MCF 10A (cell line): ENCODE data around the gene LMOD3. TPM values are rescaled to one million over a fixed set of nuclear protein-coding genes. Genes with fewer than 3 reads are reported as not detected.

Source experiments
- BruUV-seq: library from RNA; stranded (reverse); fragments of 400-500 nt; replicated peaks from 2 replicates; lab custom pipeline; 2021; lab: Mats Ljungman, UMichigan
- CTCF ChIA-PET: fragments of 300-600 bp; sonication (Branson Sonifier 250); formaldehyde crosslinking; extraction: SDS; loops from one replicate; lab custom pipeline; 2021; ENCODE audit warnings: antibody characterized with exemption, inconsistent platforms; lab: Yijun Ruan, JAX
- POLR2A ChIA-PET: fragments of 300-600, 350-650 bp; sonication (Branson Sonifier 250); formaldehyde crosslinking; extraction: SDS; loops from one replicate; lab custom pipeline; 2020; ENCODE audit warnings: antibody characterized with exemption, inconsistent platforms; lab: Yijun Ruan, JAX
- DNase-seq: peaks from one replicate; pipeline ENCODE4 v3.0.0-alpha.2; 2018; ENCODE audit not compliant: unreplicated experiment
- H3K27ac Mint-ChIP-seq: one replicate; pipeline ENCODE4 v1.8.0; 2022; ENCODE audit warnings: mild to moderate bottlenecking, low read depth, mixed read lengths; ENCODE audit not compliant: unreplicated experiment
- H3K27me3 Mint-ChIP-seq: one replicate; pipeline ENCODE4 v1.8.0; 2022; ENCODE audit warnings: mixed read lengths; ENCODE audit not compliant: insufficient read depth, unreplicated experiment
- H3K36me3 Mint-ChIP-seq: one replicate; pipeline ENCODE4 v1.8.0; 2022; ENCODE audit warnings: mild to moderate bottlenecking, moderate library complexity, mixed read lengths; ENCODE audit not compliant: insufficient read depth, unreplicated experiment
- H3K4me1 Mint-ChIP-seq: one replicate; pipeline ENCODE4 v1.8.0; 2022; ENCODE audit warnings: mixed read lengths; ENCODE audit not compliant: insufficient read depth, unreplicated experiment
- H3K4me3 Mint-ChIP-seq: one replicate; pipeline ENCODE4 v1.8.0; 2022; ENCODE audit warnings: mild to moderate bottlenecking, moderate library complexity, mixed read lengths; ENCODE audit not compliant: unreplicated experiment
- H3K9me3 Mint-ChIP-seq: one replicate; pipeline ENCODE4 v1.8.0; 2022; ENCODE audit warnings: mixed read lengths; ENCODE audit not compliant: unreplicated experiment
- CTCF ChIP-seq: fragments of 200-600 bp; IDR thresholded peaks from one replicate; pipeline ENCODE4 v1.8.0; 2022; ENCODE audit warnings: antibody characterized with exemption, mild to moderate bottlenecking; ENCODE audit not compliant: unreplicated experiment
- intact Hi-C: fragments of 100-400 bp; cut with micrococcal nuclease; formaldehyde crosslinking; loops from 2 replicates; pipeline ENCODE4 v1.14.1; 2022
- total RNA-seq: library from RNA; stranded (reverse); gene quantifications from 2 replicates; pipeline ENCODE4 v1.2.3, GENCODE V29; 2022

Gene LMOD3
- total RNA-seq, 1 experiment from 2014 or later = not detected

- Mint-ChIP-seq H3K27me3 (no peaks in the 10 kb centered on the region), H3K27ac (no peak overlapping the region), H3K36me3 (no peaks in the 10 kb centered on the region), H3K4me1 (no peaks in the 10 kb centered on the region), H3K9me3 (no peaks in the 10 kb centered on the region), H3K4me3 (no peak overlapping the region)
- DNase-seq = no peak
- BruUV-seq = no TSS peak
- POLR2A ChIA-PET = interaction anchor here (1.3 kb wide), 1 partner anchor 9 kb away, joined by 6 read pairs; no protein-coding TSS in a partner anchor
- intact Hi-C loops = no loop called here
- CTCF ChIA-PET = interaction anchor here (1.3 to 3.0 kb wide), 2 partner anchors 9 to 32 kb away, joined by 8 to 29 read pairs; no protein-coding TSS in a partner anchor
- TF ChIP-seq CTCF = no peak
These were observed 7.1 kb upstream of the LMOD3 start for GRCh38 chr3:69129531-69129930.

- H3K4me1 Mint-ChIP-seq = no peaks in the 10 kb centered on the region
- intact Hi-C loops = no loop called here
- ChIA-PET POLR2A (no interaction called here), CTCF (interaction anchor here (0.6 kb wide), 3 partner anchors 66 to 305 kb away, joined by 3 read pairs; no protein-coding TSS in a partner anchor)
- BruUV-seq = no TSS peak
- no peaks in the 10 kb centered on the region for H3K9me3 Mint-ChIP-seq
- H3K4me3 Mint-ChIP-seq = no peak overlapping the region
- no peak overlapping the region for H3K27ac Mint-ChIP-seq
- no peak for TF ChIP-seq CTCF
- no peak for DNase-seq
- no peaks in the 10 kb centered on the region for H3K27me3 Mint-ChIP-seq
- H3K36me3 Mint-ChIP-seq = no peaks in the 10 kb centered on the region
These were observed 6.1 kb upstream of the LMOD3 start for GRCh38 chr3:69128509-69128908.

- ChIA-PET CTCF (interaction anchor here (0.6 to 2.2 kb wide), 3 partner anchors 28 to 158 kb away, joined by 3 to 13 read pairs (median 3); no protein-coding TSS in a partner anchor), POLR2A (no interaction called here)
- DNase-seq = no peak
- Mint-ChIP-seq H3K27ac (no peak overlapping the region), H3K9me3 (no peaks in the 10 kb centered on the region), H3K4me3 (no peak overlapping the region), H3K36me3 (no peaks in the 10 kb centered on the region), H3K27me3 (no peaks in the 10 kb centered on the region), H3K4me1 (no peaks in the 10 kb centered on the region)
- no TSS peak for BruUV-seq
- intact Hi-C loops = no loop called here
- no peak for TF ChIP-seq CTCF
These were observed 4.6 kb upstream of the LMOD3 start for GRCh38 chr3:69126999-69127398.

GRCh38 chr3:69126216-69126615 lies 3.8 kb upstream of the LMOD3 start:
- CTCF ChIA-PET = interaction anchor here (0.5 to 2.2 kb wide), 6 partner anchors 8 to 180 kb away, joined by 3 to 13 read pairs (median 3); no protein-coding TSS in a partner anchor
- Mint-ChIP-seq H3K4me3 (no peak overlapping the region), H3K36me3 (no peaks in the 10 kb centered on the region), H3K9me3 (no peaks in the 10 kb centered on the region), H3K27me3 (no peaks in the 10 kb centered on the region), H3K4me1 (no peaks in the 10 kb centered on the region), H3K27ac (no peak overlapping the region)
- DNase-seq = no peak
- intact Hi-C loops = no loop called here
- no TSS peak for BruUV-seq
- TF ChIP-seq CTCF = no peak
- POLR2A ChIA-PET = no interaction called here
